Gastroesophageal sphincter (tissue), 4 donors: ENCODE data around the gene CDC42BPA. TPM values are rescaled to one million over a fixed set of nuclear protein-coding genes. Genes with fewer than 3 reads are reported as not detected.

Experiments used
- ATAC-seq: fragments of 150-250 bp; one replicate; pipeline ENCODE4 v1.9.1; 2016; ENCODE audit warnings: mild to moderate bottlenecking, moderate library complexity
- H3K27ac ChIP-seq, 4 donors: fragments of 200-600 bp; sonication (generic) in 3 of 4; 1 replicate in 3 of 4; 2 replicates in 1 of 4; pipeline ENCODE4 v1.5.1; 2016 to 2019
- H3K27me3 ChIP-seq: fragments of 200-600 bp; sonication (generic); one replicate; pipeline ENCODE4 v1.5.1; 2019
- H3K36me3 ChIP-seq, 2 donors: fragments of 200-600 bp; sonication (generic); one replicate each; pipeline ENCODE4 v1.5.1; 2019; ENCODE audit warnings: control low read depth in 1 of 2
- H3K4me1 ChIP-seq, 3 donors: fragments of 200-600 bp; sonication (generic); 1 replicate in 2 of 3; 2 replicates in 1 of 3; pipeline ENCODE4 v1.5.1; 2016 to 2019; ENCODE audit warnings: control low read depth in 2 of 3
- H3K4me3 ChIP-seq, 2 donors: fragments of 200-600 bp; sonication (generic); one replicate each; pipeline ENCODE4 v1.5.1; 2019; ENCODE audit warnings: mild to moderate bottlenecking in 1 of 2, moderate library complexity in 1 of 2
- H3K9me3 ChIP-seq, 3 donors: fragments of 200-600 bp; sonication (generic); one replicate each; pipeline ENCODE4 v1.5.1; 2017 to 2019; ENCODE audit warnings: control low read depth in 2 of 3
- CTCF ChIP-seq, 4 experiments: fragments of 200-600 bp in 2 of 4; fragments of 450-650 bp in 2 of 4; sonication (generic) in 1 of 4; IDR thresholded peaks; one replicate each; pipeline ENCODE4 v1.5.1; 2017 to 2019; ENCODE audit warnings: antibody characterized with exemption in 4 of 4, mild to moderate bottlenecking in 2 of 4, moderate library complexity in 2 of 4
- EP300 ChIP-seq: sonication (generic); formaldehyde crosslinking; IDR thresholded peaks from one replicate; pipeline ENCODE4 v1.6.1; 2017; ENCODE audit warnings: antibody characterized with exemption, mild to moderate bottlenecking
- POLR2A ChIP-seq, 2 donors: fragments of 450-650 bp; IDR thresholded peaks; one replicate each; pipeline ENCODE4 v1.6.1; 2017; ENCODE audit warnings: antibody characterized with exemption in 2 of 2, mild to moderate bottlenecking in 2 of 2, moderate library complexity in 1 of 2
- POLR2AphosphoS5 ChIP-seq: sonication (generic); formaldehyde crosslinking; IDR thresholded peaks from one replicate; pipeline ENCODE4 v1.6.1; 2017; ENCODE audit warnings: antibody characterized with exemption
- WGBS, 2 donors: methylation state at CpG; one replicate each; pipeline ENCODE4 v1.1.5; 2018; ENCODE audit warnings: low coverage in 1 of 2; 5-methylcytosine and 5-hydroxymethylcytosine counted together
- total RNA-seq, 4 donors: library from RNA; depleted of rRNA; stranded (reverse); fragments of >200 nt; gene quantifications; one replicate each; pipeline ENCODE4 v1.1.0, GENCODE V29; 2016

CDC42BPA gene
- total RNA-seq, 4 donors from 2014 or later: 60.7 to 92.1 (median 74.1) TPM

DNA sequence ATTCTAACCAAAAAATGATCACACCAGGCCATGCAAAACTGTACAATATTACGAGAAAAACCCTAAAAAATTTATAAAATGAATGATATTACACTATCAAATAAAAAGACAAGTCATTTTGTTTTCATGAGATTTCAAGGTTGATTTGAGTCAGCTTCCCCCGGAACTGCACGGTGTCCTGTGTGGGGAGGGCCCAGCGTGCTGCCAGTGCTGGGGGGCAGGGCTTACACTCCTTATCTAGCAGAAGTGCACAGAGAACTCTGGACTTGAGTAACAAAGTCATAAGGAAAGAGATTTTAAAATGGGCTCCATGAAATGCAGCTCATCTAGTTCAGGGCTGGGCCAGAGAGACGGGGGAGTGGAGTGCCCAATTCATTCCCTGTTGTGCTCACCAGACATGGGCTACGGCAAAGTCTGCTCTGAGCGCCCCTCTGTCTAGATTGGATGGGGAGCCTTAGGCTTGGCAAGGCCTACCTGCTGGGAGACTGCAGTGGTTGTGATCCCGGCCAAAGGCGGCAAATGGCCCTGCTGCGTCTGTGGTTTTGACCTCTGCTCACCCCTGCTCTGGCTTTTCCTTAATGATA, 328.1 kb downstream of the CDC42BPA start:
- Histone ChIP-seq H3K4me3 (no peak overlapping the region), H3K27me3 (no peaks in the 10 kb centered on the region), H3K36me3 (peaks cover 0 to 41% of the 10 kb centered on the region in 2 donors), H3K4me1 (peaks cover 0 to 71% (median 6%) of the 10 kb centered on the region in 3 donors), H3K9me3 (no peaks in the 10 kb centered on the region), H3K27ac (peak overlapping the region in 3 of 4 donors; percentile 58 to 80 (median 75))
- no peak for TF ChIP-seq EP300
- 46 to 53% methylated on average over 5 of the region's 10 CpGs for WGBS, 2 donors
- ATAC-seq: no peak

- WGBS, 2 donors: 37% methylated on average over 8 to 11 of the region's 12 CpGs
- TF ChIP-seq POLR2AphosphoS5 (peak; percentile 25), POLR2A (IDR thresholded peaks at IDR 0.05) (no peak)
- no peaks in the 10 kb centered on the region for H3K9me3 ChIP-seq
- peaks cover 0 to 61% (median 6%) of the 10 kb centered on the region in 3 donors for H3K4me1 ChIP-seq
- H3K27ac ChIP-seq: peak overlapping the region; percentile 49 to 80 (median 66)
- H3K4me3 ChIP-seq: no peak overlapping the region
- peaks cover 0 to 45% of the 10 kb centered on the region in 2 donors for H3K36me3 ChIP-seq
- no peaks in the 10 kb centered on the region for H3K27me3 ChIP-seq
- ATAC-seq: no peak
These were observed 329.0 kb downstream of the CDC42BPA start for GRCh38 chr1:226989085-226989920.

DNA sequence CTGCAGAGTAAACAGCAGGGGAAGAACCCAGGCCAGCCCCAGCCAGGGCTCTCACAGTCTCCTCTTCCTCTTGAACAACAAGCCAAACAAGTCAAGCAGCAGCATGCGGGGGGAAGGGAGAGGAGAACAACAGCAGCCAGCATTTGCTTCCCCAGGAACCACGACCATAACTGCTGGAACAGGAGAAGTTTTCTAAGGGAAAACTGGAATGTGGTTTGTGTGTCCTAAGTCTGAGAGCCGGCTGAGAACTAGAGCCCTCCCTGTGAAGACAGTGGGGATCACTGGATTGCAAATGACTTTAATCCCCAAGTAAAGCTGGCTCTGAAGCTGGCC, 330.0 kb downstream of the CDC42BPA start:
- Histone ChIP-seq H3K9me3 (no peaks in the 10 kb centered on the region), H3K36me3 (peaks cover 0 to 51% of the 10 kb centered on the region in 2 donors), H3K27ac (peak overlapping the region in 3 of 4 donors; percentile 58 to 80 (median 75)), H3K27me3 (no peaks in the 10 kb centered on the region), H3K4me3 (no peak overlapping the region), H3K4me1 (peaks cover 0 to 51% (median 6%) of the 10 kb centered on the region in 3 donors)
- TF ChIP-seq EP300 (no peak), CTCF (IDR thresholded peaks at IDR 0.05) (no peak), POLR2AphosphoS5 (no peak), POLR2A (IDR thresholded peaks at IDR 0.05) (no peak)
- WGBS, 2 donors: 21% methylated on average over 2 of the region's 3 CpGs; no CpG with 5 or more reads in 1 of the 2 donors
- ATAC-seq: no peak

- H3K27ac ChIP-seq: peak overlapping the region in 3 of 4 donors; percentile 58 to 80 (median 75)
- no peaks in the 10 kb centered on the region for H3K9me3 ChIP-seq
- 70 to 74% methylated on average over 2 to 10 of the region's 16 CpGs for WGBS, 2 donors
- no peak for ATAC-seq
- peaks cover 0 to 50% (median 6%) of the 10 kb centered on the region in 3 donors for H3K4me1 ChIP-seq
- H3K4me3 ChIP-seq: no peak overlapping the region
- TF ChIP-seq EP300 (no peak), POLR2AphosphoS5 (no peak), CTCF (IDR thresholded peaks at IDR 0.05) (no peak)
- H3K36me3 ChIP-seq: peaks cover 0 to 56% of the 10 kb centered on the region in 2 donors
- no peaks in the 10 kb centered on the region for H3K27me3 ChIP-seq
These were observed 330.5 kb downstream of the CDC42BPA start for GRCh38 chr1:226987623-226988333.

GRCh38 chr1:226987179-226987536, 331.1 kb downstream of the CDC42BPA start:
- peaks cover 0 to 62% of the 10 kb centered on the region in 2 donors for H3K36me3 ChIP-seq
- WGBS, 2 donors: 90 to 92% methylated on average over 2 to 7 of the region's 8 CpGs

DNA sequence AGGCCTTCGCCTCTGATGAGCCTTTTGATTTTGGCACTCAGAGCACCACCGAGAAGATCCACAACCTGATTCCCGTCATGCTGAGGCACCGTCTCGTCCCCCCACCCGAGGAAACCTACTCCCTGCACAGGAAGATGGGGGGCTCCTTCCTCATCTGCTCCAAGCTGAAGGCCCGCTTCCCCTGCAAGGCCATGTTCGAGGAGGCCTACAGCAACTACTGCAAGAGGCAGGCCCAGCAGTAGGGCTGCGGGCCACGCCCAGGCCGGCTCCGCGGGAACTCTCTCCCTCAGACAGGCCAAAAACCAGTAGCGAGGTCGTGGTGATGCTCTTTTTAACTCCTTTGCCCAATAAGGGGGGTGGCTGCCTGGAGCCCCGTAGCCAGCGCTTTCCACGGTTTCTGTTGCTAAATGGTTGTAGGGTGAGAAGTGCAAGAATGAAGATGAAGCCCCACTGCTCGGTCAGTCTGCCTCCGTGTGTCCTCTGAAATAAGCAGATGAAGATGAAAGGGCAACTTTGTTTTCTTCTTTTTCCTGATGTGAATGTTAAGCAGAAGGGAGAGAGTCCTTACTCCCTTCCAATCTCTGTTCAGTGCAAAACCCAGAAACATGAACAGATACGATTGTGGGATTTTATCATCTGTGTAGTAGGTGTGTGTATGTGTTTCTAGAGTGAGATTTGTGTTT, 331.7 kb downstream of the CDC42BPA start:
- H3K36me3 ChIP-seq: peaks cover 0 to 68% of the 10 kb centered on the region in 2 donors
- peaks cover 0 to 50% (median 6%) of the 10 kb centered on the region in 3 donors for H3K4me1 ChIP-seq
- no peaks in the 10 kb centered on the region for H3K9me3 ChIP-seq
- H3K27ac ChIP-seq: peak overlapping the region in 2 of 4 donors; percentile 75 to 80
- TF ChIP-seq CTCF (IDR thresholded peaks at IDR 0.05) (no peak), POLR2A (IDR thresholded peaks at IDR 0.05) (no peak), EP300 (no peak), POLR2AphosphoS5 (no peak)
- WGBS, 2 donors: 68 to 79% methylated on average over 3 to 7 of the region's 21 CpGs
- no peak overlapping the region for H3K4me3 ChIP-seq
- H3K27me3 ChIP-seq: no peaks in the 10 kb centered on the region
- no peak for ATAC-seq

More at GRCh38 chr1:226987179-226987536, 331.1 kb downstream of the CDC42BPA start:
- Histone ChIP-seq H3K27ac (peak overlapping the region in 2 of 4 donors; percentile 75 to 80), H3K4me3 (no peak overlapping the region), H3K4me1 (peaks cover 0 to 50% (median 6%) of the 10 kb centered on the region in 3 donors), H3K27me3 (no peaks in the 10 kb centered on the region), H3K9me3 (no peaks in the 10 kb centered on the region)
- ATAC-seq: no peak
- no peak for TF ChIP-seq POLR2A (IDR thresholded peaks at IDR 0.05)
